GM23338 (cell line): ENCODE data around the gene KCNJ8. TPM values are rescaled to one million over a fixed set of nuclear protein-coding genes. Genes with fewer than 3 reads are reported as not detected.

Experiments
- ATAC-seq: fragments of 200-7000 bp; cut with Tn5 transposase; 3 replicates; pipeline ENCODE4 v1.9.1; 2020
- DNase-seq: peaks from one replicate; pipeline ENCODE4 v3.0.0-alpha.2; 2015; ENCODE audit warnings: low spot score
- H2AFZ ChIP-seq: fragments of 200-600 bp; sonication (generic); 2 replicates; pipeline ENCODE4 v1.8.0; 2016; ENCODE audit warnings: antibody characterized with exemption, mild to moderate bottlenecking, moderate library complexity
- H3F3A ChIP-seq: fragments of 200-600 bp; sonication (generic); replicated peaks from 2 replicates; pipeline ENCODE4 v1.8.0; 2017; ENCODE audit warnings: antibody characterized with exemption, mixed run types, low read depth
- H3K27ac ChIP-seq: fragments of 200-600 bp; sonication (generic); 2 replicates; pipeline ENCODE4 v1.6.1; 2016; ENCODE audit warnings: low read depth
- H3K27me3 ChIP-seq: fragments of 200-600 bp; sonication (generic); 2 replicates; pipeline ENCODE4 v1.8.0; 2016; ENCODE audit warnings: mild to moderate bottlenecking, mixed run types, moderate library complexity; ENCODE audit not compliant: insufficient read depth
- H3K36me3 ChIP-seq: fragments of 200-600 bp; sonication (generic); 2 replicates; pipeline ENCODE4 v1.8.0; 2016; ENCODE audit warnings: mild to moderate bottlenecking; ENCODE audit not compliant: insufficient read depth
- H3K4me1 ChIP-seq: fragments of 200-600 bp; sonication (generic); 2 replicates; pipeline ENCODE4 v1.8.0; 2016; ENCODE audit warnings: mild to moderate bottlenecking, moderate library complexity; ENCODE audit not compliant: insufficient read depth
- H3K4me2 ChIP-seq: fragments of 200-600 bp; sonication (generic); 2 replicates; pipeline ENCODE4 v1.7.1; 2017; ENCODE audit warnings: mixed run types
- H3K4me3 ChIP-seq: fragments of 200-600 bp; sonication (generic); 2 replicates; pipeline ENCODE4 v1.6.1; 2016; ENCODE audit warnings: mixed run types
- H3K79me2 ChIP-seq: fragments of 200-600 bp; sonication (generic); replicated peaks from 2 replicates; pipeline ENCODE4 v1.8.0; 2017; ENCODE audit warnings: mild to moderate bottlenecking; ENCODE audit not compliant: insufficient read depth
- H3K9me2 ChIP-seq: fragments of 200-600 bp; sonication (generic); 2 replicates; pipeline ENCODE4 v1.8.0; 2017; ENCODE audit not compliant: insufficient read depth
- H4K20me1 ChIP-seq: fragments of 200-600 bp; sonication (generic); replicated peaks from 2 replicates; pipeline ENCODE4 v1.8.0; 2017; ENCODE audit warnings: mild to moderate bottlenecking; ENCODE audit not compliant: insufficient read depth
- H3K27ac Mint-ChIP-seq: 2 replicates; pipeline ENCODE4 v1.8.0; 2020; ENCODE audit warnings: inconsistent platforms, mild to moderate bottlenecking, moderate library complexity, mixed read lengths
- H3K27me3 Mint-ChIP-seq: 3 replicates; pipeline ENCODE4 v1.8.0; 2022; ENCODE audit warnings: low read depth, mild to moderate bottlenecking, moderate library complexity, mixed read lengths, inconsistent platforms; ENCODE audit not compliant: insufficient read depth, poor library complexity
- H3K36me3 Mint-ChIP-seq: 3 replicates; pipeline ENCODE4 v1.8.0; 2021; ENCODE audit warnings: low read depth, mild to moderate bottlenecking, inconsistent platforms, moderate library complexity, mixed read lengths
- H3K4me1 Mint-ChIP-seq: 3 replicates; pipeline ENCODE4 v1.8.0; 2020; ENCODE audit warnings: mild to moderate bottlenecking, inconsistent platforms, mixed read lengths
- H3K4me3 Mint-ChIP-seq: 3 replicates; pipeline ENCODE4 v1.8.0; 2021; ENCODE audit warnings: moderate library complexity, mild to moderate bottlenecking, inconsistent platforms, mixed read lengths
- H3K9me3 Mint-ChIP-seq: 3 replicates; pipeline ENCODE4 v1.8.0; 2020; ENCODE audit warnings: moderate library complexity, mild to moderate bottlenecking, inconsistent platforms, mixed read lengths
- CREB1 ChIP-seq: fragments of 250-450 bp; sonication (Bioruptor Pico); IDR thresholded peaks from 2 replicates; pipeline ENCODE4 v1.5.0; 2020; ENCODE audit warnings: low read depth, mild to moderate bottlenecking, moderate library complexity
- ETS1 ChIP-seq: IDR thresholded peaks from 2 replicates; pipeline ENCODE4 v1.6.1; 2016; ENCODE audit warnings: antibody characterized with exemption
- EZH2 ChIP-seq: fragments of 200-600 bp; sonication (generic); IDR thresholded peaks from one replicate; pipeline ENCODE4 v1.8.0; 2017; ENCODE audit warnings: antibody characterized with exemption, mild to moderate bottlenecking, low read depth; ENCODE audit not compliant: unreplicated experiment
- JUNB ChIP-seq: IDR thresholded peaks from one replicate; pipeline ENCODE4 v1.6.1; 2016; ENCODE audit warnings: antibody characterized with exemption; ENCODE audit not compliant: unreplicated experiment
- NANOG ChIP-seq: IDR thresholded peaks from 2 replicates; pipeline ENCODE4 v1.6.1; 2016; ENCODE audit warnings: antibody characterized with exemption, borderline replicate concordance
- REST ChIP-seq: IDR thresholded peaks from one replicate; pipeline ENCODE4 v1.6.1; 2018; ENCODE audit warnings: antibody characterized with exemption; ENCODE audit not compliant: unreplicated experiment
- STAT1 ChIP-seq: IDR thresholded peaks from one replicate; pipeline ENCODE4 v1.6.1; 2016; ENCODE audit warnings: antibody characterized with exemption; ENCODE audit not compliant: unreplicated experiment
- ZNF331 ChIP-seq: fragments of 250-450 bp; sonication (Bioruptor Pico); IDR thresholded peaks from 2 replicates; pipeline ENCODE4 v1.5.0; 2020; ENCODE audit warnings: low read depth, mild to moderate bottlenecking, moderate library complexity
- polyA plus RNA-seq: library from polyadenylated mRNA; unstranded; fragments of >200 nt; fragmentation: Nextera tagmentation; extraction: Ambion mirVana; gene quantifications from 2 replicates; pipeline ENCODE4 v1.2.1, GENCODE V29; 2016
- total RNA-seq: library from RNA; depleted of rRNA; stranded (reverse); fragments of >200 nt; shearing (Covaris generic); gene quantifications from 2 replicates; pipeline ENCODE4 v1.2.3, GENCODE V29; 2014

The KCNJ8 gene
- total and polyA plus RNA-seq, 2 experiments from 2014 or later = 0.82 to 0.87 TPM

GRCh38 chr12:21780786-21781185 lies 6.3 kb upstream of the KCNJ8 start:
- H3K9me2 ChIP-seq = no peaks in the 10 kb centered on the region
- peaks cover 14% of the 10 kb centered on the region; the same call in 1 of the 2 replicates for H3K4me1 ChIP-seq
- peaks cover 4% of the 10 kb centered on the region for H3K27me3 ChIP-seq
- Mint-ChIP-seq H3K4me3 (no peak overlapping the region), H3K9me3 (no peaks in the 10 kb centered on the region), H3K4me1 (peaks cover 8% of the 10 kb centered on the region), H3K27ac (no peak overlapping the region), H3K27me3 (peaks cover 2% of the 10 kb centered on the region), H3K36me3 (no peaks in the 10 kb centered on the region)
- TF ChIP-seq NANOG (no peak), REST (no peak)
- no peak overlapping the region for H3K4me3 ChIP-seq
- no peaks in the 10 kb centered on the region for H3F3A ChIP-seq
- no peaks in the 10 kb centered on the region for H3K36me3 ChIP-seq
- ATAC-seq = no peak
- H3K4me2 ChIP-seq = no peak overlapping the region
- no peak overlapping the region for H3K27ac ChIP-seq
- no peaks in the 10 kb centered on the region for H3K79me2 ChIP-seq
- H4K20me1 ChIP-seq = no peaks in the 10 kb centered on the region
- DNase-seq = no peak
- no peak overlapping the region for H2AFZ ChIP-seq

GRCh38 chr12:21776175-21776574 lies 1.7 kb upstream of the KCNJ8 start:
- Histone ChIP-seq H3K4me2 (no peak overlapping the region), H3K36me3 (no peaks in the 10 kb centered on the region), H3K4me3 (no peak overlapping the region), H3K9me2 (no peaks in the 10 kb centered on the region), H3K27ac (no peak overlapping the region), H4K20me1 (no peaks in the 10 kb centered on the region), H3F3A (no peaks in the 10 kb centered on the region), H3K79me2 (no peaks in the 10 kb centered on the region), H2AFZ (no peak overlapping the region), H3K27me3 (peaks cover 32% of the 10 kb centered on the region), H3K4me1 (peaks cover 22% of the 10 kb centered on the region)
- DNase-seq (no peak), ATAC-seq (no peak)
- Mint-ChIP-seq H3K9me3 (no peaks in the 10 kb centered on the region), H3K4me3 (no peak overlapping the region), H3K4me1 (peaks cover 20% of the 10 kb centered on the region), H3K27me3 (peaks cover 9% of the 10 kb centered on the region), H3K27ac (no peak overlapping the region), H3K36me3 (no peaks in the 10 kb centered on the region)
- TF ChIP-seq NANOG (no peak), REST (no peak), STAT1 (no peak), ETS1 (no peak), ZNF331 (CRISPR knock-in tag) (no peak), JUNB (no peak), CREB1 (CRISPR knock-in tag) (no peak), EZH2 (no peak)
